Kidney epithelial cell (primary cell): Measurements from ENCODE around the gene DIP2C. TPM values are rescaled to one million over a fixed set of nuclear protein-coding genes. Genes with fewer than 3 reads are reported as not detected.

ENCODE experiments used
- DNase-seq: peaks from one replicate; pipeline ENCODE4 v3.0.0-alpha.2; 2010; ENCODE audit warnings: low read depth
- H3K27me3 ChIP-seq: 2 replicates; pipeline ENCODE4 v1.6.0; 2011; ENCODE audit warnings: low read length; ENCODE audit not compliant: control insufficient read depth, insufficient read depth
- H3K36me3 ChIP-seq: 2 replicates; pipeline ENCODE4 v1.5.1; 2011; ENCODE audit warnings: low read length; ENCODE audit not compliant: control insufficient read depth, insufficient read depth
- H3K4me3 ChIP-seq: 2 replicates; pipeline ENCODE4 v1.5.1; 2011; ENCODE audit warnings: low read depth, mild to moderate bottlenecking, control low read depth, low read length
- CTCF ChIP-seq: IDR thresholded peaks from 2 replicates; pipeline ENCODE4 v1.5.1; 2011; ENCODE audit warnings: mild to moderate bottlenecking, moderate library complexity, low read length, control low read depth, inconsistent platforms; ENCODE audit not compliant: insufficient read depth, poor library complexity, severe bottlenecking
- total RNA-seq: library from RNA; depleted of rRNA; stranded (reverse); fragments of >200 nt; gene quantifications from 2 replicates; pipeline ENCODE4 v1.2.3, GENCODE V29; 2015

Gene DIP2C
- total RNA-seq, 1 donor from 2014 or later = 19.2 TPM

GRCh38 chr10:663466-663751 is 26.1 kb downstream of the DIP2C start:
- no peak for DNase-seq
- TF ChIP-seq CTCF = no peak
- Histone ChIP-seq H3K4me3 (no peak overlapping the region), H3K36me3 (no peaks in the 10 kb centered on the region), H3K27me3 (no peaks in the 10 kb centered on the region)

GRCh38 chr10:662686-663465 is 26.6 kb downstream of the DIP2C start:
- no peak for TF ChIP-seq CTCF

GRCh38 chr10:662223-662605 is 27.3 kb downstream of the DIP2C start:
- Histone ChIP-seq H3K4me3 (no peak overlapping the region), H3K36me3 (no peaks in the 10 kb centered on the region), H3K27me3 (no peaks in the 10 kb centered on the region)
- DNase-seq = no peak
- TF ChIP-seq CTCF = no peak

More at GRCh38 chr10:662686-663465, 26.6 kb downstream of the DIP2C start:
- Histone ChIP-seq H3K36me3 (no peaks in the 10 kb centered on the region), H3K27me3 (no peaks in the 10 kb centered on the region), H3K4me3 (no peak overlapping the region)
- DNase-seq = no peak

GRCh38 chr10:661597-662222 is 27.8 kb downstream of the DIP2C start:
- H3K4me3 ChIP-seq = no peak overlapping the region
- TF ChIP-seq CTCF = no peak
- H3K27me3 ChIP-seq = no peaks in the 10 kb centered on the region
- H3K36me3 ChIP-seq = no peaks in the 10 kb centered on the region
- no peak for DNase-seq

- no peaks in the 10 kb centered on the region for H3K36me3 ChIP-seq
- no peaks in the 10 kb centered on the region for H3K27me3 ChIP-seq
- DNase-seq = no peak
- no peak overlapping the region for H3K4me3 ChIP-seq
- no peak for TF ChIP-seq CTCF
These were observed 28.4 kb downstream of the DIP2C start for GRCh38 chr10:660970-661596.
